Temporal lobe (tissue), 2 donors: ENCODE measurements around the gene INSYN2B. TPM values are rescaled to one million over a fixed set of nuclear protein-coding genes. Genes with fewer than 3 reads are reported as not detected.

Source experiments
- small RNA-seq: library from RNA; depleted of rRNA; stranded (forward); fragments of <200 nt; gene quantifications from one replicate; pipeline ENCODE3, GENCODE V24; 2014; ENCODE audit warnings: low replicate concordance
- total RNA-seq: library from RNA; depleted of rRNA; stranded (reverse); fragments of >200 nt; gene quantifications from one replicate; pipeline ENCODE4 v1.2.3, GENCODE V29; 2014

INSYN2B gene
- total RNA-seq, 1 donor from 2014 or later: 0.74 TPM

Small RNA genes within 50 kb of the gene (small RNA-seq; reads per million reads assigned to genes)
- not detected for gene MIR378E

Other genes with a start within 250 kb of the INSYN2B start
- not detected for gene FOXI1, start 125.4 kb upstream of the INSYN2B start, total RNA-seq